Anterior cingulate cortex (tissue), 58 donors: ENCODE measurements around the gene FAM110A.
A peak's percentile ranks its signal among the peaks of the same experiment; 100 is the strongest.
"Not testable (repeated sequence)": the region's sequence is repeated elsewhere in the genome, so short reads cannot be mapped to it uniquely, and the experiment has no call there.

Source experiments
- DNase-seq, 58 donors: peaks; one replicate each; lab custom pipeline; 2025; lab: John Stamatoyannopoulos, UW

FAM110A gene

DNA sequence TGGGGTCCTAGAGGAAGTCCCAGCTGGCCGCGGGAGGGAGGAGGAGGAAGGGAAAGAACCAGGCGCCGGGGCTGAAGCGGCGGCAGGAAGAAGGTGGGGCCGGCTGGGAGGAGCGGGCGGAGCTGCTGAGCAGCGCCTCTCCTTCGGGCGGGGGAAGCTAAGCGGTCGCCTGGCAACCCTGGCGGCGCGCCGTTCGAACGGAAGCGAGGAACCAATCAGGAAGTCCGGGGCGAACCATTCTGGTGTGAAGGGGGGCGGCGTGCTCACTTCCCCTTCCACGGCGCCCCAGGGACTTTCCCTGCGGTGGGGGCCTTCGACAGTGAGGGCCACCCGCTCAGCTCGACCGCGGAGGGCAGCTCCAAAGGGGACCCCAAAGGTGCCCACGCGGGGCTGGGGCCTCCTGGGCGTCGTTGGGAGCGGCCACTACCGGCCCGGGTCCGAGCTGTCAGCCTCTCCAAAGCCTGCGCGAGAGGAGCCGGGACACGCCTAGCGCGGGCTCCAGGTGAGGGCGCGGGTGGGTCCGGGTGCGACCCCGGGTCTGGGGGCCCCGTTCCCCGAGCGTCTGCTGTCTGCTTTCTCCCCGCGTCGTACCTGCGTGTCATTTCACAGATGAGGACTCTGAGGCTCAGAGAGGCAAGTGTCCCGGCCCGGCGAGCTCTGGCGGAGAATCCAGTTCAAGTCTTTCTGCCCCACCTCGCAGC lies at the start of gene FAM110A:
FAM110A (plus strand) TSS at position 266 of the 701 bp plus-strand sequence. CDS start 11,090 bp downstream, outside the sequence.
- DNase-seq, result peak; percentile 31 to 95 (median 86)

DNA sequence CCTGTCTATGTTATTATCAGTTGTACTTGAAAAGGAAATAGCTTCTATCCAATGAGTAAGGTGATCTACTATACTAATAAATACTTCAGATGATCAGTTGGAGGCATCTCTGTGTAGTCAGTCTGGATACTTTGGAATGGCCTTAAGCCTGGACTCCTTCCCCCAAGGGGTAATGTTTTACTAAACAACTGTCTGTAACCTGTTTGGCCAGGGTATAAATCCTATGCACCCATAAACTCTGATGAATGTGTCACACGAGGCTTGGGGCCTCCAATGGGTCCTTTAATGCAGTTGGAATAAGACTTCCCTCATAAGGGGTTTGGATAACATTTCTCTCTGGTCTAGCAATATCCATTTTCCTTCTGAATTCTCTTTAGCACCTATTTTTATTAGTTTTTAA lies 45.7 kb upstream of the FAM110A start:
- DNase-seq, result no peak

DNA sequence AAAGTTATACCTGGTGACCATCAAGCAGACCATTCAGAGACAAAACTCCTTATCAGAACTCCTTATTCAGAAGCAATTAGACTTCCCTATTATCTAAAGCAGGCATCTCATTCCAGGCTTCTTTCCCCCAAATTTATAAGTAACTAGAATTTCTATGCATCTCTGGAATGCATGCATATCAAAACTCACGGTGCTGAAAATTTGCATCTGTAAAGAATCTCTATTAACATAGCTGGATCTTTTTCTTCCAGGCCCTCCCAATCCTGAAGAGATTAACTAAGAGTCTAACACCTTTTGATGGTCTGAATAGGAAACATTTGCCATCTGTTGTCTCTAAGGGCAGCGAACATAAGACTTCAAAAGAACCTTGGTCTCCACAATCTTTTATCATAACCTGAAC lies 42.5 kb upstream of the FAM110A start:
- no peak for DNase-seq

DNA sequence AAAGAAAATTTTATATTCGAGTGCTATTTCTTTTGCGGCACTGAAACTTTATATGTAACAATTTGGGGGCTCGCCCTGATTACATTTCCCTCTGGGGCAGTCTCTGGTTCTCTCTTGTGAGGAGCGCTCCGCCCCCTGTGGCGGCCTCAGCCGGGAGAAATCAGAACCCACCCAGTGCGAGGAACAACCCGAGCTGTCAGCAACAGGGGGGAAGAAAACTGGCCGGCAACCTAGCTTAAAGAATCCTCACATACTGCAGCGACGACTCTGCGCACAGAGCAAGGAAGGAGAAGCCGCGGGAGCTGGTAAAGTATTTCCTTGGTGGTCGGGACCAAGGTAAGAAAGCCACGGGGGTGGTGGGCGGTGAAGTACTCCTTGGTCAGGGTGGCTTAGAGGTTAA lies 41.3 kb upstream of the FAM110A start:
- no peak for DNase-seq

DNA sequence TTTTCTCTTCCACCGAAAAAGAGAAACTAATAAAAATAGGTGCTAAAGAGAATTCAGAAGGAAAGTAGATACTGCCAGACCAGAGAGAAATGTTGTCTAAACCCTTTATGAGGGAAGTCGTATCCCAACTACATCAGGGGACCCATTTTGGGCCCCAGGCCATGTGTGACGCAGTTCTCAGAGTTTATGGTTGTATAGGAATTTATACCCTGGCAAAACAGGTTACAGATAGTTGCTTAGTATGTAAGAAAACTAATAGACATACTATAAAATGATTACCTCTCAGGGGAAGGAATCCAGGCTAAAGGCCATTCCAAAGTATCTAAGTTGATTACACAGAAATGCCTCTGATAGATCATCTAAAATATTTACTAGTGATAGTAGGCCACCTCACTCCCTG lies 36.6 kb upstream of the FAM110A start:
- DNase-seq, result no peak

DNA sequence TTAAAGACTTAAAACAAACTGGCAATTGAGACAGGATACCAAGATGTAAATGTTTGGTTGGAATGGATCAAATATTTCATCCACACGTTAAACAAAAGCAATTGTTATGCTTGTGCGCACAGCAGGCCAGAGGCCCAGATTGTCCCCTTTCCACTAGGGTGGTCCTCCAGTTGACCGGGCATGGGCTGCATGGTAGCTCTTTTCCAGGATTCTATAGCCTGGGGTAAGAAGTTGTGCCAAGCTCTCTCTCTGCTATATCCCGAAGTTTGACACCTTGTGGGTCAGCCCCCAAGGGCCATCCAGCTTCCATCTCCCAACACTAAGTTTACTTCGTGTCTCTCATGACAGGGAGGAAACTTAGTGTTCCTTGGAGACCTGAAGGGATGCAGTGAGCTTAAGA lies 34.8 kb upstream of the FAM110A start:
- not testable (repeated sequence) for DNase-seq

DNA sequence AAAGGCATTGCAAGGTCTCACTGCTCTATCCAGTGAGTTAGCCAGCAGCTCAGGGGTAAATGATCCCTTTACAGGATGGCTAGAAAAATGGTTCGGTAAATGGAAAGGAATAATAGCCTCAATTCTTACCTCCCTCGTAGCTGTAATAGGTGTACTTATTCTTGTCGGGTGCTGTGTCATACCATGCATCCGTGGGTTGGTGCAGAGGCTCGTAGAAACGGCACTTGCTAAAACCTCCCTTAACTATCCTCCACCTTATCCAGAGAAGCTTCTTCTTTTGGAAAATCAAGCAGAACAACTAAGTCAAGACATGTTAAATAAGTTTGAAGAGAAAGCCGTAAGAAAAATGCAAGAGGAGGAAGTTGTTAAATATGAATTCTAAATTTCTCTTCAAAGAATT lies 33.5 kb upstream of the FAM110A start:
- DNase-seq, result not testable (repeated sequence)

DNA sequence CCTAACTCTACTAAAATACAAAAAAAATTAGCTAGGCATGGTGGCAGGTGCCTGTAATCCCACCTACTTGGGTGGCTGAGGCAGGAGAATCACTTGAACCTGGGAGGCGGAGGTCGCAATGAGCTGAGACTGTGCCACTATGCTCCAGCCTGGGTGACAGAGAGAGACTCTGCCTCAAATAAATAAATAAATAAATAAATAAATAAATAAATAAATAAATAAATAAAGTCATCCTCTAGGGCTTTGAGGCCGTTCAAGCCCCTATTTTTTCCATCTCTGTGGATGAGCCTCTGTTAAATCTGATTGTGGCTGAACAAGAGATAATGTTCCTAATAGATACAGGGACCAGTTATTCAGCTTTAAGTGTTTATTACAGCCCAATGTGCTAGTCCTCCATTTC lies 31.8 kb upstream of the FAM110A start:
- DNase-seq, result no peak

DNA sequence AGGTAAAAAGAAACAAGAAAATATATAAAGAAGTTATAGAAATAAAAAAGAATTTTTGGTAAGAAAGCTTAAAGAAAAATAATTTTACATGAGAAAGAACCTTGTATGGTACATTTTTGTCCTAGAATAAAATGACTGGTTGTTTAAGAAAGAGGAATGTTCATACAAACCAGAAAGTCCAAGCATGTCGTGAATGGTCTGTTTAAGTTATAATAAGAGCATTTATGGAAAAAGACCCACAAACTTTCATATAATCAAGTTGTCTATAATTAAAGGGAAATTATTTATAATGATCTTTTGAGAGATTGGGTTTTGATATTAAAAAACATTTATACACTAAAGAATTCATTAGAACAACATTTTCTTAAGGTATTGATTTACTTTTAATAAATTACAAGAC lies 27.8 kb upstream of the FAM110A start:
- DNase-seq, result no peak

DNA sequence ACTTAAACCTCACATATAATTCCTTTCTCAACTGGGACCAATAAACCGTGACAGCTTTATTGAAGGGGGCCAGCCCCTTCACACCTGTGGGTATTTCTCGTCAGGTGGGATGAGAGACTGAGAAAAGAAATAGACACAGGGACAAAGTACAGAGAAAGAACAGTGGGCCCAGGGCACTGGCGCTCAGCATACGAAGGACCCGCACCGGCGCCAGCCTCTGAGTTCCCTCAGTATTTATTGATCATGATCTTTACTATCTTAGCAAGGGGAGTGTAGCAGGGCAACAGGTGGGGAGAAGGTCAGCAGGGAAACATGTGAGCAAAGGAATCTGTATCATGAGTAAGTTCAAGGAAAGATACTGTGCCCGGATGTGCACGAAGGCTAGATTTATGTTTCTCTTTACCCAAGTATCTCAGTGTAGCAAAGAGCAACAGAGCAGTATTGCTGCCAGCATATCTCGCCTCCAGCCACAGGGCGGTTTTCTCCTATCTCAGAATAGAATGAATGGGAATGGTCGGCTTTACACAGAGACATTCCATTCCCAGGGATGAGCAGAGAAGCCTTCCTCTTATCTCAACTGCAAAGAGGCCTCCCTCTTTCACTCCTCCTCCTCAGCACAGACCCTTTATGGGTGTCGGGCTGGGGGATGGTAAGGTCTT lies 21.6 kb upstream of the FAM110A start:
- DNase-seq, result not testable (repeated sequence)

DNA sequence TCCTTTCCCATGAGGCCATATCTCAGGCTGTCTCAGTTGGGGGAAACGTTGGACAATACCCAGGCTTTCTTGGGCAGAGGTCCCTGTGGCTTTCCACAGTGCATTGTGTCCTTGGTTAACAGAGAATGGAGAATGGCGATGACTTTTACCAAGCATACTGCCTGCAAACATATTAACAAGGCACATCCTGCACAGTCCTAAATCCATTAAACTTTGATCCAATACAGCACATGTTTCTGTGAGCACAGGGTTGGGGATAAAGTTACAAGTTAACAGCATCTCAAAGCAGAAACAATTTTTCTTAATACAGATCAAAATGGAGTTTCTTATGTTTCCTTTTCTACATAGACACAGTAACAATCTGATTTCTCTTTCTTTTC lies 21.1 kb upstream of the FAM110A start:
- DNase-seq, result not testable (repeated sequence)

DNA sequence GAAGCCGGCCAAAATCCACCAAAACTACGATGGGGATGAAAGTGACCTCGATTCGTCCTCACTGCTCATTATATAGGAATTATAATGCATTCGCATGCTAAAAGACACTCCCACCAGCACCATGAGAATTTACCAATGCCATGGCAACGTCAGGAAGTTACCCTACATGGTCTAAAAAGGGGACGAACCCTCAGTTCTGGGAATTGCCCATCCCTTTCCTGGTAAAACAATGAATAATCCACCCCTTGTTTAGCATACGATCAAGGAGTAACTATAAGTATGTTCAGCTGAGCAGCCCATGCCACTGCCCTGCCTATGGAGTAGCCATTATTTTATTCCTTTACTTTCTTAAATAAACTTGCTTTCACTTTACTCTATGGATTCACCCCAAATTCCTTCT lies 20.1 kb upstream of the FAM110A start:
- no peak for DNase-seq

DNA sequence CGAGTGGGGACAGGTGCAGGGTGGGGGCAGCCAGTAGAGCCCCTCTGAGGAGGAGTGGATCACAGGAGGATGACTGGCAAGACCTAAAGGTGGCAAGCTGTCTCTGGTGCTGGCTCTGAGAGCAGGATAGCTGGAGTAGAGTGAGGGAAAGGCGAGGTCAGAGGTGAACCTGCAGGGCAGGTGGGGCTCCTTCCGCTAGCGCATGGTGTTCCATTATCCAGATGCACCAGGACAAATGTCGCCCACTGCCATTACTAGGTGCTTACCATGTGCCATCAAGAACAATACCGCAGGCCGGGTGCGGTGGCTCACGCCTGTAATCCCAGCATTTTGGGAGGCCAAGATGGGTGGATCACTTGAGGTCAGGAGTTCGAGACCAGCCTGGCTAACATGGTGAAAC lies 18.3 kb upstream of the FAM110A start:
- DNase-seq, result no peak

DNA sequence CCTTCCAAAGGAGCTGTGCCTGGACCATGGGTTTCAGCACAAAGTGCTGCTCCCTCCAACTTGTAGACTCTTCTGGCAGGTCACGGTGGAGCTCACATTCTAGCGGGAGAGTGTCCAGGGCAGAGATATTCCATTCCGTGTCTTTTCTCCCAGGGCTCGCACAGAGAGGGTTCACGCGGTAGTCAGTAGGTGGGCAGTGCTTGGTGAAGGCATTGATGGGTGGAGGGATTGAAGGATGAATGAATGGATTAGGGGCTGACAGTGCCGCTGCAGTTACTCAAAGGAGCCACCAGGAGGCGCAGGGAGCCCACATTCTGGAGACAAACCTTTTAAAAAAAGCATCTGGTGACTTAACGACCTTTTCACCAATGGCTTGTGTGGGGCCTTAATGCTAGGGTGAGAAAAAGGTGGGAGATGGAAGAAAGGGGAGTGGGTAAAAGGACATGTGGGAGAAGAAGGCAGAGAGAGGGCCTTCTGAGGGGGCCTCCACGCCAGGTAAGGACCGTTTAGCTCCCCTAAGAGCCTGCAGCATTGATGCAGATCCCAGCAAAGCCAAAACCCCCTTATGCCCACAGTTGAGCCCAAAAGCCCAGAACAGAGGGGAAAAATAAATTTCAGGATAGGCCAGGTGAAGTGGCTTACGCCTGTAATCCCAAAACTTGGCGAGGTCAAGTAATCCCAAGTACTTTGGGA lies 17.5 kb upstream of the FAM110A start:
- peak in 38 of 58 donors; percentile 1 to 66 (median 12) for DNase-seq

DNA sequence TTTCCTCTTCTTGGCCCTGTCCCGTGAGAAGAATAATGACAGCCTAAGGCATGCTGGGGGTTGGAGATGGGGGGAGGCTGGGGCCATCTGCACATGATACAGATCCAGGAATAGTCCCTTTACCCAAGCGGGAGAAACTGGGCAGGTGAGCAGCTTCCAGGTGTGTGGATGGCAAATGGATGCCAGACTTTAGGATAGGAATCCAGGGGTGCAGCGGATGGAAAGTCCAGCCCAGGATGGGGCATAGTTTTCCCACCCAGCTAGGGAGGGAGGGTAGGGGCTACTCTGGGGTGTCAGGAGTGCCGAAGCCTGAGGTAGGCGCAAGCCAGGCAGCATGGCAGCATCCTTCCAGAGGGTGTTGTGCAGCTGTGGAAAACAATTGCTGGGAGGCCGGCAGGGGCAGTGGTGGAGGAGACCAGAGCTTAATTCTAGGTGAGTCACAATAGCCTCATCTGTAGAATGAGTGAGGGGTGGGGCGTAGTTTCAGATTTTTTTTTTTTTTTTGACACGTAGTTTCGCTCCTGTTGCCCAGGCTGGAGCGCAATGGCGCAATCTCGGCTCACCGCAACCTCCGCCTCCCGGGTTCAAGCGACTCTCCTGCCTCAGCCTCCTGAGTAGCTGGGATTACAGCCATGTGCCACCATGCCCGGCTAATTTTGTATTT lies 15.4 kb upstream of the FAM110A start:
- no peak for DNase-seq

DNA sequence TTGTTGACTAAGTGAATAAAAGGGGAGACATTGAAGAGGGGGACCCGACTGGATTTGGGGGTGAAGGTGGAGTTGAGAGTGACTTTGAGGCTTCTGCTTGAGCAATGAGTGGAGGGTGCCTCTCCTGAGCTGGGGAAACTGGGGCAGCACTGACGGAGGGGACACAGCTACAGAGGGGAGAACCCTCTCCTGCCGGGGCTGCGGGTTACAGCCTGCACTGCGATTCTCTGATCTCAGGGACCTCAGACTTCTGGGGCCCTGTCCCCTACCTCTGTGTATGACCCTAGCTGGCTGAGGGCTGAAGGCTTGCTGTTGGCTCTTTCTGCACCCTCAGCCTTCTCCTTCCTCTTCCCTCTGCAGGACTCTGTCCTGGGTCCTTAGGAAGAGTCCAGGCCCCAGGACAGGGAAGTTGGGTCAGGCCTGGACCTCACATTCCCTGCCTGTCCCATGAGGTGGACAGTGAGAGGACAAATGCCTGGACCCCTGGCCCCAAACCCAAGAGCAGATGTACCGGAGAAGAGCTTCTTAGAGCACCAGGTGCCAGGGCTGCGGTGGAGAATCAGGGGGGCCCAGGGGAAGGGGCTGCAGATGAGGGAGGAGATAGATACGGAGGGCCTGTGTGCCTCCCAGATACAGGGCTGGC lies 13.7 kb upstream of the FAM110A start:
- no peak for DNase-seq

DNA sequence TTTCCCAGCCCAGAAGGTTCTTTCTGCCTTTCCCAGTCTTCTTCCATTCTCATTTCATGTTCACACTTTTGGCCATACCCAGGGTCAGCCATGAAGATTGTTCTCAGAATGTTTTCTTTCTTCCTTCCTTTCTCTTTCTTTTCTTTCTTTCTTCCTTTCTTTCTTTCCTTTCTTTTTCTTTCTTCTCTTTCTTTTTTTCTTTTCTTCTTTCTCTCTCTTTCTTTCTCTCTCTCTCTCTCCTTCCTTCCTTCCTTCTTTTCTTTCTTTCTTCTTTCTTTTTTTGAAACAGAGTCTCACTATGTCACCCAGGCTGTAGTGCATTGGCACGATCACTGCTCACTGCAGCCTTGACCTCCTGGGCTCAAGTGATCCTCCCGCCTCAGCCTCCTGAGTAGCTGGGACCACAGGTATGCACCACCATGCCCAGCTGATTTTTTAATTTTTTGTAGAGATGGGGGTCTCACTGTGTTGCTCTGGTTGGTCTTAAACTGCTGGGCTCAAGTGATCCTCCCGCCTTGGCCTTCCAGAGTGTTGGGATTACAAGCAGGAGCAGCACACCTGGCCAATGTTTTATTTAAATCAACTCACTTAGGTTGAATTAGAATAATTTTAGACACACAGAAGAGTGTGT lies 13.1 kb upstream of the FAM110A start:
- DNase-seq, result no peak

DNA sequence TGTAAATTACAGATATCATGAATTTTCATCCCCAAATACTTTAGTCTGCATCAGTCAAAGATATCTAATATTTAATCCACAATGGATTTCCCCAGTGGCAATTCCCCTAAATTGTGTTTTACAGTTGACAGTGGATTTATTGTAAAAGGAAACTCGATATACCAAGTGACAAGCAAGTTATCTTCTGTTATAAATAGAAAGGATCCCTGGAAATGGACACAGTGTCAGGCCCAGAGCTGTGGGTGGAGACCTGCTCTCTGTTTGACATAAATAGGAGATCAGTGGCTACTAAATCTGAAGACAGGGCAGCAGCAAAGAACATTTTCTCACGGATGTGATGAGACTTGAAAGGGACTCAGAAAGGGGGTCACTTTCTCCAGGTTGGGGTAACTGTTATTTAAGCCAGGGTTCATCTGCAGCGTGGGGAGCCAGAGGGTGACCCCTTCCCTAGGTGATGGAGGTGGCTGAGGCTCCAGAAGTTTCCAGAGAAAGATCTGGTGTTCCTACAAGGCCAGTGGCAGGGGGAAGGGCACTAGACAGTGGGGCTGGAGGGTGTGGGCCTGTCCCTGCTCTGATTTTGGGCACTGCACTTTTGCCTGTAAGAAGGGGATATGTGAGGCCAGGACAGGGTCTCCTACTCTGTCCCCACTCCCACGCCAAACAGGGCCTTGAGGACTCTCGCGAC lies 12.3 kb upstream of the FAM110A start:
- no peak for DNase-seq

DNA sequence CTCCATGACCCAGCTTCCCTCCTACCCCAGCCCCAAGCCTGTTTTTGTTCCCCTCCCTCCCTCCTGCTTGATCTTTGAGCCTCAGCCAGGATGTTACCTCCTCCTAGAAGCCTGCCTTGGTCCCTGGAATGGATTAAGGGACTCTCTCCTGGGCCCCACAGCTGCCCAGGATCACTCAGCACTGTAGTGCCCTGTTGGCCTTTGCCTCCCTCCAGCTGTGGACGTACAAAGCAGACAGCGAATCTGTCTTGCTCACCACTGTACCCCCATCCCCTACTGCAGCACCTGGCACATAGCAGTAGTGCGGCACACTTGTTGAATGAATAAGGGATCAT lies 11.8 kb upstream of the FAM110A start:
- no peak for DNase-seq
